HUDEP-2 (cell line): ENCODE measurements around the gene LSM12.
A peak's percentile ranks its signal among the peaks of the same experiment; 100 is the strongest.
"Not testable (repeated sequence)": the region's sequence is repeated elsewhere in the genome, so short reads cannot be mapped to it uniquely, and the experiment has no call there.

Experiments used
- DNase-seq, 76 experiments: peaks; one replicate each; lab custom pipeline; 2025; ENCODE audit not compliant: unreplicated experiment in 76 of 76; lab: John Stamatoyannopoulos, UW

LSM12 gene

GRCh38 chr17:44049294-44050060, 17.0 kb downstream of the LSM12 start:
- DNase-seq: no peak

- DNase-seq: not testable (repeated sequence)
Measured at GRCh38 chr17:44046893-44047292, 19.6 kb downstream of the LSM12 start.

- no peak for DNase-seq
Measured at GRCh38 chr17:44045486-44045885, 21.0 kb downstream of the LSM12 start.

- DNase-seq: no peak
Measured at GRCh38 chr17:44044071-44044470, 22.4 kb downstream of the LSM12 start.

GRCh38 chr17:44043272-44043696, 23.2 kb downstream of the LSM12 start:
- DNase-seq: no peak

GRCh38 chr17:44039829-44040635, 26.4 kb downstream of the LSM12 start:
- no peak for DNase-seq

- DNase-seq: no peak
Measured at GRCh38 chr17:44038604-44039011, 27.9 kb downstream of the LSM12 start.

GRCh38 chr17:44037471-44037870, 29.0 kb downstream of the LSM12 start:
- no peak for DNase-seq

GRCh38 chr17:44034688-44035087, 31.8 kb downstream of the LSM12 start:
- not testable (repeated sequence) for DNase-seq

GRCh38 chr17:44033861-44034408, 32.5 kb downstream of the LSM12 start:
- DNase-seq: no peak

GRCh38 chr17:44030482-44030881, 36.0 kb downstream of the LSM12 start:
- no peak for DNase-seq

- DNase-seq: no peak
Measured at GRCh38 chr17:44029736-44030135, 36.7 kb downstream of the LSM12 start.

- DNase-seq: no peak
Measured at GRCh38 chr17:44024853-44025252, 41.6 kb downstream of the LSM12 start.

- DNase-seq: no peak
Measured at GRCh38 chr17:44024271-44024663, 42.2 kb downstream of the LSM12 start.

- DNase-seq: no peak
Measured at GRCh38 chr17:44023545-44024270, 42.8 kb downstream of the LSM12 start.

GRCh38 chr17:44022246-44022645, 44.2 kb downstream of the LSM12 start:
- peak in 1 of 76 experiments; percentile 6 for DNase-seq

- DNase-seq: not testable (repeated sequence)
Measured at GRCh38 chr17:44021227-44021626, 45.2 kb downstream of the LSM12 start.

- peak in 75 of 76 experiments; percentile 31 to 94 (median 84) for DNase-seq
Measured at GRCh38 chr17:44014437-44015172, 51.9 kb downstream of the LSM12 start, which contains the start of gene TMEM101. Gene TMEM101, minus strand, starts transcription at chr17:44014963. Its CDS starts 11 bp downstream, at chr17:44014952.

GRCh38 chr17:44014133-44014436, 52.4 kb downstream of the LSM12 start:
- DNase-seq: peak in 8 of 76 experiments; percentile 5 to 26 (median 12)

GRCh38 chr17:44012874-44013273, 53.6 kb downstream of the LSM12 start:
- DNase-seq: no peak
